HCT116 (cell line): ENCODE data around the gene MUC4.

ENCODE experiments used
- POLR2A ChIP-seq: IDR thresholded peaks from 2 replicates; pipeline ENCODE4 v1.7.0; 2011; ENCODE audit warnings: borderline replicate concordance; ENCODE audit not compliant: insufficient read depth, insufficient read length; ENCODE audit errors: extremely low read depth
- TF ChIP-seq, protein P1 (sequence below): IDR thresholded peaks from 2 replicates; pipeline ENCODE4 v1.6.1; 2012
- TF ChIP-seq, protein P2 (sequence below), 3 experiments: fragments of 200-600 bp in 1 of 3; sonication (generic) in 1 of 3; IDR thresholded peaks in 2 of 3; conservative IDR thresholded peaks in 1 of 3; 2 replicates each; pipeline ENCODE4 v1.5.1; 2012 to 2017; ENCODE audit warnings: low read depth in 2 of 3, low read length in 2 of 3, antibody characterized with exemption in 1 of 3, borderline replicate concordance in 1 of 3, control low read depth in 1 of 3, mild to moderate bottlenecking in 1 of 3, mixed read lengths in 1 of 3, mixed run types in 1 of 3, moderate library complexity in 1 of 3; ENCODE audit not compliant: insufficient read depth in 1 of 3

DNA sequence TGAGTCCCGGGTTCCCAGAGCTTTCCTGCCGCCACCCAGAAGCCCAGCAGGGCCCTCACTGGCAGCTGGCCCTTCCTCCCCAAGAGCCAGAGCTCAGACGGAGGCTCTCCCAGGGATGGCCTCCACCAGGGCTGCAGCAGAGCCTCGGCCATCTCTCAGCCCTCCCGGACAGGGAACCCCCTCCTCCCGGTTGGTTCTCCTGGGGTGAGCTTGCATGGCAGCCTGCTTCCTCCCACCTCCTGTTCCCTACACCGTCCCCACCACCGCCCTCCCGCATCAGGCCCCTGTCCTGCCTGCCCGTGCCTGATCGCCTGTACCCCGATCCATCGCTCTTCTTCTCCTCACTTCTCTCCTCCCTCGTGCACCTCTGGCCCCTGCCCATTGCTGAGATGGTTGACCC, 24.1 kb upstream of the MUC4 start:
- TF ChIP-seq, protein P1, sequence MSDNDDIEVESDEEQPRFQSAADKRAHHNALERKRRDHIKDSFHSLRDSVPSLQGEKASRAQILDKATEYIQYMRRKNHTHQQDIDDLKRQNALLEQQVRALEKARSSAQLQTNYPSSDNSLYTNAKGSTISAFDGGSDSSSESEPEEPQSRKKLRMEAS: no peak
- no peak for TF ChIP-seq POLR2A
- TF ChIP-seq, protein P2, sequence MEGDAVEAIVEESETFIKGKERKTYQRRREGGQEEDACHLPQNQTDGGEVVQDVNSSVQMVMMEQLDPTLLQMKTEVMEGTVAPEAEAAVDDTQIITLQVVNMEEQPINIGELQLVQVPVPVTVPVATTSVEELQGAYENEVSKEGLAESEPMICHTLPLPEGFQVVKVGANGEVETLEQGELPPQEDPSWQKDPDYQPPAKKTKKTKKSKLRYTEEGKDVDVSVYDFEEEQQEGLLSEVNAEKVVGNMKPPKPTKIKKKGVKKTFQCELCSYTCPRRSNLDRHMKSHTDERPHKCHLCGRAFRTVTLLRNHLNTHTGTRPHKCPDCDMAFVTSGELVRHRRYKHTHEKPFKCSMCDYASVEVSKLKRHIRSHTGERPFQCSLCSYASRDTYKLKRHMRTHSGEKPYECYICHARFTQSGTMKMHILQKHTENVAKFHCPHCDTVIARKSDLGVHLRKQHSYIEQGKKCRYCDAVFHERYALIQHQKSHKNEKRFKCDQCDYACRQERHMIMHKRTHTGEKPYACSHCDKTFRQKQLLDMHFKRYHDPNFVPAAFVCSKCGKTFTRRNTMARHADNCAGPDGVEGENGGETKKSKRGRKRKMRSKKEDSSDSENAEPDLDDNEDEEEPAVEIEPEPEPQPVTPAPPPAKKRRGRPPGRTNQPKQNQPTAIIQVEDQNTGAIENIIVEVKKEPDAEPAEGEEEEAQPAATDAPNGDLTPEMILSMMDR (IDR thresholded peaks at IDR 0.05 in 2 of 3, conservative IDR thresholded peaks at IDR 0.05 in 1 of 3; ENCODE audit: borderline replicate concordance in 1 of 3, insufficient read depth in 1 of 3, low read depth in 2 of 3, low read length in 2 of 3): no peak
